Measurements from ENCODE around the gene AGAP3.

Gene AGAP3

GRCh38 chr7:151161757-151162156 is 75.5 kb downstream of the AGAP3 start:
- no peak for DNase-seq (ENCODE audit: low read depth in 2 of 2)

- no peak for DNase-seq (ENCODE audit: low read depth in 2 of 2)
These were observed 80.4 kb downstream of the AGAP3 start for GRCh38 chr7:151166629-151167196.

GRCh38 chr7:151167197-151167961 is 81.1 kb downstream of the AGAP3 start, which contains the start of gene GBX1:
Gene GBX1 (minus strand): TSS chr7:151167694. CDS start chr7:151167548, 146 bp downstream.
- no peak for DNase-seq (ENCODE audit: low read depth in 2 of 2)

- peak; percentile 40 to 56 for DNase-seq (ENCODE audit: low read depth in 2 of 2)
These were observed 81.9 kb downstream of the AGAP3 start for GRCh38 chr7:151168003-151168786.

DNA sequence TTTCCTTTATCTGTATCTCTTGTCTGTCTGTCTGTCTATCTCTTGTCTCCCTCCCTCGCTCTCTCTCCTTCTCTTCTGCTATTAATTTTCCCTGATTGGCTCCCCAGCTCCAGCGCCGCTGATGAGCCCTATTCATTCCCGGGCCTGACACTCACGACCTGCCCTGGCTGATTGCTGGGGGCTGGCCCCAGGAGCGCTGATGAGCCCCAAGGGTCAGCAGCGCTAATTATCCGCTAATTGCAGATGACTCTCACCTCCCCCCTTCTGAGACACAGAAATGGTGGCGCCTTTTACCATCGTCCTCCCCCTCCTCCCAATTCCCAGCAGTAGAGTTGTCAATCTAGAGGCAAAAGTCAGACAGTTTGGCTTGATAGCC is 82.5 kb downstream of the AGAP3 start:
- no peak for DNase-seq (ENCODE audit: low read depth in 2 of 2)

GRCh38 chr7:151172273-151173141 is 86.2 kb downstream of the AGAP3 start:
- DNase-seq (ENCODE audit: low read depth in 2 of 2), result peak; percentile 60 to 64

- no peak for DNase-seq (ENCODE audit: low read depth in 2 of 2)
These were observed 87.3 kb downstream of the AGAP3 start for GRCh38 chr7:151173386-151174245.

- DNase-seq (ENCODE audit: low read depth in 2 of 2), result peak in 1 of 2 donors; percentile 21
These were observed 88.2 kb downstream of the AGAP3 start for GRCh38 chr7:151174246-151175046.

GRCh38 chr7:151175047-151175792 is 88.9 kb downstream of the AGAP3 start:
- no peak for DNase-seq (ENCODE audit: low read depth in 2 of 2)

DNA sequence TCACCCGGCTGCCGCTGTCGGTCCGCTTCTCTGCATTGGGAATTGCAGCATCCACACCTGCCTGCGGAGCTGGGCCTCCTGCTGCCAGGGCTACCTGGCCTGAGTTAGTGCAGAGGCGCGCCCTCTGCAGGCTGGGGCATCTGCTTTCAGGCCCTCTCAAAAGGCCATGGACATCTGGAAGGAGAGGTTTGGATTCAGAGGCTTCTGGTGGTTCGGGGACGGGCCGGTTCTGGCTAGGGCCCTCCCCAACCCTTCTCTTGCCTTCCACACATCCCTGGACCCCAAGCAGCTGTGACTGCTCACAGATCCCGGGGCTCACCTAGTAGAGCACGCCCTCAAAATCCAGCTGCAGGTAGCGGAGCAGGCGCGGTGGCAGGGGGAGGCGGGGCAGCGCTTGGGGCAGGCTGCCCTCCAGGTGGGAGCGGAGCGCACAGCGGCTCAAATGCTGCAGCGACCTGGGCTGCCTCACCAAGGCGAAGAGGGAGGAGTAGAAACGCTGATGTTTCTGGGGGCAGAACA is 89.6 kb downstream of the AGAP3 start:
- DNase-seq (ENCODE audit: low read depth in 2 of 2), result no peak

DNA sequence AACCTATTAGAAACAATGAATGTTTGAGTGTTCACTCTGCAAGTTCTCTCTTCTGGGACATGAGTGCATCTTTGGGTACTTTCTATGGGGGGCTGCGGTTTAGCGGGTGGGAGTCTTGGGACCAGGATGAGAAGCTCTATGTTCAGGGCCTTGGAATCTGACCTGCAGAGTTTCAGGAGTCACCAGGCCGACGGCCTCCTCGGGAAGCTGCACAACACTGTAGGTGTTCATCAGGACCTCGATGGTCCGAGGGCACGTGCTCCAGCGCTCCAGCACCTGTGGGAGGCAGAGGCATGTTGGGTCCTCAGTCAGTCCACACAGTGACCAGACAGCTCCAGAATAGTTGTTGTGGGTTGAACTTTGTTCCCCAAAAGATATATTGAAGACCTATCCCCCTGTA is 90.1 kb downstream of the AGAP3 start:
- no peak for DNase-seq (ENCODE audit: low read depth in 2 of 2)

GRCh38 chr7:151177310-151177709 is 91.0 kb downstream of the AGAP3 start:
- DNase-seq (ENCODE audit: low read depth in 2 of 2), result no peak

DNA sequence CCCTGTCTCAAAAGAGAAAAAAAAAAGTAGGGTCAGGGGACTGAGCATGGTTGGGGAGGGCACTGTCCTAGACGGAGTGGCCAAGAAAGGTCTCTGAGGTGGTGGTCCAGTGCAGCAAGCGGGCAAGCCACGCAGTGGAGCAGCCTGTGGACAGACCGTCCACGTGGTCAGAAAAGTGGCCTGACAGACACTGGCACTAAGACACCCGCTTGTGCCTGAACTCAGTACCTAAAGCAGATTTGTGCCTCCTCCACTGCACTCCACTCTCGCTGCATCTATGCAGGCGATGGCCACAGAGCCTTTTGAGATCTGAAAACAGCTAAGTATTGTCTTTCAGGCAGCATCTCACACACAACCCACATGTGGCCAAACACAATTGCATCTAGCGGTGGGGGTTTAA is 92.0 kb downstream of the AGAP3 start:
- DNase-seq (ENCODE audit: low read depth in 2 of 2), result no peak

- no peak for DNase-seq (ENCODE audit: low read depth in 2 of 2)
These were observed 92.6 kb downstream of the AGAP3 start for GRCh38 chr7:151178831-151179230.

GRCh38 chr7:151179287-151179860 is 93.1 kb downstream of the AGAP3 start:
- no peak for DNase-seq (ENCODE audit: low read depth in 2 of 2)

GRCh38 chr7:151179946-151180345 is 93.7 kb downstream of the AGAP3 start:
- no peak for DNase-seq (ENCODE audit: low read depth in 2 of 2)

- no peak for DNase-seq (ENCODE audit: low read depth in 2 of 2)
These were observed 94.7 kb downstream of the AGAP3 start for GRCh38 chr7:151181011-151181431.
